K562 (cell line): ENCODE measurements around the gene ZDHHC14. TPM values are rescaled to one million over a fixed set of nuclear protein-coding genes. Genes with fewer than 3 reads are reported as not detected.

Experiments used
- ARID2 ChIP-seq: fragments of 450-650 bp; IDR thresholded peaks from 2 replicates; pipeline ENCODE4 v1.6.1; 2017; ENCODE audit warnings: antibody characterized with exemption, mild to moderate bottlenecking
- C11orf30 ChIP-seq: fragments of 450-650 bp; IDR thresholded peaks from 2 replicates; pipeline ENCODE4 v1.6.1; 2016; ENCODE audit warnings: low read depth, mild to moderate bottlenecking
- CC2D1A ChIP-seq: fragments of 450-650 bp; IDR thresholded peaks from 2 replicates; pipeline ENCODE4 v1.6.1; 2017; ENCODE audit warnings: mild to moderate bottlenecking
- DMBX1 ChIP-seq: fragments of 250-450 bp; sonication (Bioruptor Pico); IDR thresholded peaks from 2 replicates; pipeline ENCODE4 v1.8.0; 2022; ENCODE audit warnings: inconsistent platforms, mild to moderate bottlenecking, moderate library complexity, borderline replicate concordance
- ETS1 ChIP-seq: conservative IDR thresholded peaks from 2 replicates; pipeline ENCODE4 v1.6.1; 2011; ENCODE audit warnings: low read depth, mild to moderate bottlenecking, low read length; ENCODE audit not compliant: control insufficient read depth
- HNRNPK ChIP-seq: fragments of 200-400 bp; formaldehyde crosslinking; IDR thresholded peaks from one replicate; pipeline ENCODE4 v1.6.1; 2018; ENCODE audit warnings: mild to moderate bottlenecking, low read depth, low read length; ENCODE audit not compliant: poor library complexity, severe bottlenecking
- NFATC3 ChIP-seq: fragments of 450-650 bp; IDR thresholded peaks from 2 replicates; pipeline ENCODE4 v1.6.1; 2017; ENCODE audit warnings: mild to moderate bottlenecking
- NFE2 ChIP-seq: IDR thresholded peaks from 2 replicates; pipeline ENCODE4 v1.6.1; 2014; ENCODE audit warnings: antibody characterized with exemption, low read depth
- PRDM10 ChIP-seq: fragments of 450-650 bp; IDR thresholded peaks from 2 replicates; pipeline ENCODE4 v1.6.1; 2018; ENCODE audit not compliant: partially characterized antibody
- RAD21 ChIP-seq, 2 experiments: fragments of 250-450 bp in 1 of 2; fragments of 450-650 bp in 1 of 2; sonication (Bioruptor Pico) in 1 of 2; formaldehyde crosslinking in 1 of 2; IDR thresholded peaks in 1 of 2; conservative IDR thresholded peaks in 1 of 2; 2 replicates each; pipeline versions ENCODE4 v1.4.0 to v1.8.0; 2020 to 2022; ENCODE audit warnings: mild to moderate bottlenecking in 2 of 2, moderate library complexity in 1 of 2
- RCOR1 ChIP-seq, 2 experiments: IDR thresholded peaks; 2 replicates each; pipeline ENCODE4 v1.6.1; 2012; ENCODE audit warnings: low read depth in 2 of 2, low read length in 2 of 2, borderline replicate concordance in 1 of 2, improper control_type of control experiment in 1 of 2
- SMC3 ChIP-seq: conservative IDR thresholded peaks from 2 replicates; pipeline ENCODE4 v1.6.1; 2011; ENCODE audit warnings: low read depth, low read length, improper control_type of control experiment; ENCODE audit not compliant: insufficient read depth
- SOX6 ChIP-seq: fragments of 450-650 bp; IDR thresholded peaks from 2 replicates; pipeline ENCODE4 v1.6.1; 2014; ENCODE audit warnings: mild to moderate bottlenecking
- XRCC3 ChIP-seq: fragments of 450-650 bp; IDR thresholded peaks from 2 replicates; pipeline ENCODE4 v1.6.1; 2017; ENCODE audit warnings: mild to moderate bottlenecking, moderate library complexity
- ZBTB2 ChIP-seq: fragments of 450-650 bp; IDR thresholded peaks from 2 replicates; pipeline ENCODE4 v1.6.1; 2016; ENCODE audit warnings: antibody characterized with exemption
- polyA plus RNA-seq, 8 experiments: library from polyadenylated mRNA; depleted of rRNA in 4 of 8; stranded (reverse) in 5 of 8; unstranded in 3 of 8; fragments of >200 nt; fragmentation: Nextera tagmentation in 2 of 8; fragmentation: Illumina TruSeq in 1 of 8; extraction: Ambion mirVana in 2 of 8; extraction: Trizol in 1 of 8; gene quantifications; 2 replicates each; pipeline versions ENCODE4 v1.2.1 to v1.2.3, GENCODE V29; 2011 to 2014; ENCODE audit warnings: inconsistent platforms in 1 of 8, missing spikeins in 1 of 8
- total RNA-seq, 7 experiments: library from RNA; depleted of rRNA in 6 of 7; stranded (reverse); fragments of >200 nt in 6 of 7; fragmentation: Illumina TruSeq in 2 of 7; extraction: Trizol in 2 of 7; gene quantifications; 2 replicates each; pipeline versions ENCODE4 v1.2.1 to v1.2.3, GENCODE V29; 2011 to 2021; ENCODE audit warnings: low replicate concordance in 1 of 7

Gene ZDHHC14
- total and polyA plus RNA-seq, 9 of the 15 experiments (the other 6 are each of a cell fraction or from before 2014, with no cell fraction given), result 0.92 to 23.1 (median 13.8) TPM

- TF ChIP-seq PRDM10, result peak; percentile 61
- 0 out of 4 replicates have a peak, but pooled peaks of 1 of the 2 experiments have one; percentile 14 for TF ChIP-seq RCOR1 (IDR thresholded peaks at IDR 0.05; ENCODE audit: borderline replicate concordance in 1 of 2, low read depth in 2 of 2, low read length in 2 of 2)
- TF ChIP-seq SMC3, result peak; percentile 58
- TF ChIP-seq NFE2, result peak; percentile 64
- TF ChIP-seq NFATC3, result no peak
- no peak for TF ChIP-seq XRCC3
- no peak for TF ChIP-seq ZBTB2
- 0 out of 2 replicates have a peak, but pooled peaks have one; percentile 23 for TF ChIP-seq C11orf30
- TF ChIP-seq SOX6, result no peak
- TF ChIP-seq RAD21 (CRISPR knock-in tag; conservative IDR thresholded peaks at IDR 0.05 in 1 of 2, IDR thresholded peaks at IDR 0.05 in 1 of 2), result peak; percentile 66 to 85
- no peak for TF ChIP-seq HNRNPK
- 0 out of 2 replicates have a peak, but pooled peaks have one; percentile 36 for TF ChIP-seq ARID2
- TF ChIP-seq CC2D1A, result 0 out of 2 replicates have a peak, but pooled peaks have one; percentile 17
- peak; percentile 9; the same call in 1 of the 2 replicates for TF ChIP-seq DMBX1 (CRISPR knock-in tag)
- no peak for TF ChIP-seq ETS1
Observed at GRCh38 chr6:157597461-157598312, 216.7 kb downstream of the ZDHHC14 start (continued).
